Mucosa of gallbladder (tissue), 1 donor: Measurements from ENCODE around the gene AP3S1. TPM values are rescaled to one million over a fixed set of nuclear protein-coding genes. Genes with fewer than 3 reads are reported as not detected.
"Not testable (repeated sequence)": the region's sequence is repeated elsewhere in the genome, so short reads cannot be mapped to it uniquely, and the experiment has no call there.

ENCODE experiments used
- DNase-seq: peaks from one replicate; pipeline ENCODE4 v3.0.0-alpha.2; 2020; ENCODE audit warnings: low spot score
- total RNA-seq: library from RNA; stranded (reverse); gene quantifications from one replicate; pipeline ENCODE4 v1.2.1, GENCODE V29; 2021
- donor health status: DM: no; HTN: no; CAD: no.

The AP3S1 gene
- 72.0 TPM for total RNA-seq

GRCh38 chr5:115841382-115842088, at the start of gene AP3S1, which contains the start of gene ATG12:
TSS of gene AP3S1 (plus strand) at chr5:115841935. CDS start at chr5:115842038, 103 bp downstream.
TSS of gene ATG12 (minus strand) at chr5:115841565. CDS start at chr5:115841552, 13 bp downstream.
- peak; percentile 92 for DNase-seq

- no peak for DNase-seq
Observed at GRCh38 chr5:115795700-115796099, 46.0 kb upstream of the AP3S1 start.

GRCh38 chr5:115796656-115797055, 45.1 kb upstream of the AP3S1 start:
- no peak for DNase-seq

- no peak for DNase-seq
Observed at GRCh38 chr5:115798252-115798651, 43.5 kb upstream of the AP3S1 start.

GRCh38 chr5:115800108-115800507, 41.6 kb upstream of the AP3S1 start:
- no peak for DNase-seq

GRCh38 chr5:115801152-115801551, 40.6 kb upstream of the AP3S1 start:
- DNase-seq = no peak

- DNase-seq = no peak
Observed at GRCh38 chr5:115801984-115802383, 39.8 kb upstream of the AP3S1 start.

- no peak for DNase-seq
Observed at GRCh38 chr5:115806986-115807653, 34.6 kb upstream of the AP3S1 start.

GRCh38 chr5:115807654-115808052, 34.1 kb upstream of the AP3S1 start:
- no peak for DNase-seq

- DNase-seq = not testable (repeated sequence)
Observed at GRCh38 chr5:115808066-115808465, 33.7 kb upstream of the AP3S1 start.

- DNase-seq = no peak
Observed at GRCh38 chr5:115809946-115810345, 31.8 kb upstream of the AP3S1 start.

GRCh38 chr5:115810761-115811160, 31.0 kb upstream of the AP3S1 start:
- no peak for DNase-seq

GRCh38 chr5:115811406-115811805, 30.3 kb upstream of the AP3S1 start:
- no peak for DNase-seq

- DNase-seq = no peak
Observed at GRCh38 chr5:115812372-115812771, 29.4 kb upstream of the AP3S1 start.

GRCh38 chr5:115813719-115814118, 28.0 kb upstream of the AP3S1 start:
- DNase-seq = no peak

- DNase-seq = no peak
Observed at GRCh38 chr5:115815006-115815692, 26.6 kb upstream of the AP3S1 start.

GRCh38 chr5:115815693-115816225, 26.0 kb upstream of the AP3S1 start:
- no peak for DNase-seq

- peak; percentile 30 for DNase-seq
Observed at GRCh38 chr5:115816226-115817081, 25.3 kb upstream of the AP3S1 start, which contains the start of gene CDO1. TSS of gene CDO1 (minus strand) at chr5:115816659. CDS start at chr5:115816397, 262 bp downstream.

- no peak for DNase-seq
Observed at GRCh38 chr5:115817386-115817785, 24.3 kb upstream of the AP3S1 start.

- no peak for DNase-seq
Observed at GRCh38 chr5:115818821-115819220, 22.9 kb upstream of the AP3S1 start.

- DNase-seq = no peak
Observed at GRCh38 chr5:115820846-115821245, 20.9 kb upstream of the AP3S1 start.
